Kidney tubule cell (primary cell): ENCODE measurements around the gene SRC.

Source experiments
- DNase-seq: peaks from one replicate; pipeline ENCODE4 v3.0.0-alpha.2; 2018; ENCODE audit warnings: low spot score

The SRC gene

DNA sequence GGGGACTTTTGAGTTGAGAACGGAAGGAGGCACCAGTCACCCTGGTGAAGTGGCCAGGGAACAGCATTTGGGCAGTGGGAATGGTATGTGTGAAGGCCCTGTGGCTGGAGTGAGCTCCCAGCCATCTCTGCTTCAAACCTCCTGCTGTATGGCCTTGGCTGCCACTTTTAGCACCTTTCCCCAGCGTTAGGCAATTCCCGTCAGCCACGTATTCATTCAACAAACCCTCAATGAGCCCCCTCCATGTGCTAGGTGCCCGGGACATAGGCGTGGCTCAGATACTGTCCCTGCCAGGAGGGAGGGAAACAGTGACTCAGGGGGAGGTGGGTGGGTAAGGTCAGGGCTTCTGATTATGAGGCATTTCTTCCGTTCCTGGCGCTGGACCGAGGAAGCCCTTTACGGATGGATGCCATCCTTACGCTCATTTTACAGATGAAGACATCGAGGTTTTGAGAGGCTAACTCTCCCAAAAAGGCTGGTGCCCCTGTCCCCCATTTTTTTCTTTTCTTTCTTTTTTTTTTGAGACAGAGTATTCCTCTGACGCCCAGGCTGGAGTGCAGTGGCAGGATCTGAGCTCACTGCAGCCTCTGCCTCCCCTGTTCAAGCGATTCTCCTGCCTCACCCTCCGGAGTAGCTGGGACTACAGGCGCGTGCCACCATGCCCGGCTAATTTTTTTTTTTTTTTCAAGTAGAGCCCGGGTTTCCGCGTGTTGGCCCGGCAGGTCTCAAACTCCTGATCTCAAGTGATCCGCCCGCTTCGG, 37.5 kb downstream of the SRC start:
- peak; percentile 69 for DNase-seq

DNA sequence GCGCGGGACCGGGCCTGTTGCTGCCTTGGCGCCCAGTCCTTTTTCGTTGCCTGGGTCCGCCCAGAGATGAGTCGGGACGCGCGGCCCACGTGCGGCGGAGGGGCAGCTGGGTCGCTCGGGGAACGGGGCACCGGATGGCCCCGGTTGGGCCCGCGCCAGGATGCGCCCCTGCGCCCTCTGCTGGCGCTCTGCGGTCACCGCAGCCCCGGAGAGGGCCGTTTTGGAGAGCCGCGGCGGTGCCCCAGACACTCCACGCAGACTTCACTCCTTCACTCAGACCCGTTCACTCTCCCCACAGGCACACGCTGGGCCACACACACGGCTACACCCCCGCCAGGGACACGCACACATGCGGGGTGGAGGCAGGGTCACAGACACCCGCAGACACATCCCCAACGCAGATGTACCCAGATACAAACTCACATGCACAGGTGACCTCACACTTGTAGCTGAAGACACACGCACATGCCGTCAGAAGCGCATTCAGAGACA, 38.8 kb downstream of the SRC start:
- peak; percentile 45 for DNase-seq

DNA sequence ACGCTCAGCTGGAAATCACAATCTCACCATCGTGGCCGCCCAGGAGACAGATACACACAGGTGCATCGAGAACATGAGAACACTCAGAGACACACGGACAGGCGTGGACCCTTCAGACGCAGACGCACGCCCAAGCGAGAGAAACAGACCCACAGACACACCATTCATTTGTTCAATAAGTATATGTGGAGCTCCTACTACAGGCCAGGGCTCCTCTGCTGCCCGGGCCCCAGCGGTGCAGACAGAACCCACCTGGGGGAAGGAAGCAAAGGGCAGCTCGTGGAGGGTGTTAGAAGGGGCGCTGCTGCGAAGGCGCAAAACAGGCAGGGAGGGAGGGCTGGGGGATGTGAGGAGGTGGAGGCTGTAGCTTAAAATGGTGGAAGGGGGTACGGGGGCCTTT, 39.2 kb downstream of the SRC start:
- DNase-seq, result no peak

DNA sequence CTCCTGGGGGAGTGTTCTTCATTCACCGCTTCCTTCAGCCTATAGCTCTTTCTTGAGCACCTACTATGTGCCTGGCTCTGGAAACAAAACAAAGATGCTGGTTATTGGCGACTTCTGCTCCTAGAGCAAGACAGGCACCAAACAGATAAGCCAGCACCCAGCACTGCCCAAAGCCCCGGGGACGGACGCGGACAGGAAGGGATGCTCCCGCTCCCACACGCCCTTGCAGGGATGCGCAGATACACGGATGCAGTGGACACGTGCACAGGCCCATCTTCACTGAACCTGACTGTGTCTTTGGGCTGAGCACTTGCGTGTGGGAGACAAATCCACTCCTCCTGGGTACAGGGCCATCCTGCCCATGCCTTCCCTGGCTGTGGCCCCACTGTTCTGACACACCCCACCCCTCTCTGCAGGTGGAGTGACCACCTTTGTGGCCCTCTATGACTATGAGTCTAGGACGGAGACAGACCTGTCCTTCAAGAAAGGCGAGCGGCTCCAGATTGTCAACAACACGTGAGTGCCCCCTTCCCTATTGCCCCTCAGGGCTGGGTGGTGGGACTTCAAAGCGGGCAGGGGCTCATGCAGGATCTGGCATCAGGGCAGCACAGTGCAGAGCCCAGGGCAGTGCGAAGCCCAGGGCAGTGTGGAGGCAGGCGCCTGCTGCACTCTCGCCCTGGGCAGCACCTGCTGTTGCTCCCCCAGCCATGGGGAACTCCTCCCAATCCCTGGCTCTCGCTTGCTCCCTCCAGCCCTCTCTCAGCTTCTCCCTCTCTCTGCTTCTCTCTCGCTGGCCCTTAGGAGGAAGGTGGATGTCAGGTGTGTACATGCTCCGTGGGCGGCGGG, 39.9 kb downstream of the SRC start:
- no peak for DNase-seq

DNA sequence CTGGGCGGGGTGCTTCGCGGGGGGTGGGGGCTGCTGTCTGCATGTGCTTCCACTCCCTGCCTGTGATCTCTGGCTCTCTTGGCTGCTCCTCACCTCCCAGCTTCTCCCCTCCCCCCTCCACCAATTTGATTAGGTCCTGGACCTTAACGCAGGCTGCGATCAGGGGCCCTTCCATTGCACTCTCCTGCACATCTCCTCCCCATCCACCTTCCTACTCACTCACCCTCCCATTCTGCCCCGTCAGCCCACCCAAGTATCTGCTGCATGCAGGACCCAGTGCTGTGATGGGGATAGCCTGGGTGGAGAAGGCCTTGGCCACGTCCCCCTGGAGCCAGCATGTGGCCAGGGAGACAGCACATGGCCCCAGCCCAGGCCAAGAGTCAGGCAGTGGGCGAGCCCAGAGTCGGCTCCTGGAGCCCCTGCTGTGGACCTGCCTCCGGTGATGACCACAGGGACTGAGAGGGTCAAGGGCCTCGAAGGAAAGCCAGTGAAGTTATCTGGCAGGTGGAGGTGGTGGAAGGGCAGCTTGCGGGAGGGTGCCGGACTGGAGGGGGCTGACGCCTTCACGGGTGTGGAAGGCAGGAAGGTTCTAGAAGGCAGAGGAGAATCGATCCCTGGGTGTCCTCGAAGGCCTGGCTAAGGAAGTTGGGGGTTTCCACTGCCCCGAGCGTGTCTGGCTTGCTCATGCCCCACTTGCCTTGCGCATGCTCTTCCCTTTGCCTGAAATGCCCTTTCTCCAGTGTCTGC, 40.7 kb downstream of the SRC start:
- no peak for DNase-seq

DNA sequence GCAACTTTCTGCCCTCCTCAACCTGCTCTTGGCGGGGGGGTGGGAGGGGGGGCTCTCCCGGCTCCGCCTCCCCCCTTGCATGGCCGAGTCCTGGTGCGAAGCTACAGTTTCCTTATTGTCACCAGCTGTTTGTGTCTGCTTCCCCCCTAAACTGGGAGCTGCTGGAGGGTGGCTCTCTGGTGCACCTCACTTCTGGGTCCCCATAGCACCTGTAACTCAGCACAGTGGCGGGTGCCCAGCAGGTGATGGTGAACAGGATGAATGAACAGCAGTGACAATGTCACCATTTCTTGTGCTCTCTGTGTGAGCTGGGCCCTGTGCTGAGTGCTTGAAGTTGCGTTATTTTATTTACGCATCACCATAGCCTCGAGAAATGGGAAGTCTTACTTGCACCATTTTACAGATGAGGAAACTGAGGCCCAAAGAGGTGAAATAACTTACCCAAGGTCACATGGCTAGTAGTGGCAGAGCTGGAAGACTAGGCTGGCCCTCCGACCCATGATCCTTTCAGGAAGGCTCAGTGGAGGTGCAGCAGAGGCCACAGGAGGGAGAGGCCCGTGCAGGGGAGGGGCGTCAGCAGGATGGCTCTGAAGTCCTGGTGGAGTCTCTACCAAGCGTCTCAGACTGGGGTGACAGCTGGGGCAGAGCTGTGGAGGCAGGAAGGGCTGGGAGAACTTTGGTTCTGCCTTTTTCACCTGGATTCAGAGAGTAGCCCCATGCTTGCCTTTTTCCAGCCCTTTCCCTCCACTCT, 41.8 kb downstream of the SRC start:
- DNase-seq, result no peak

DNA sequence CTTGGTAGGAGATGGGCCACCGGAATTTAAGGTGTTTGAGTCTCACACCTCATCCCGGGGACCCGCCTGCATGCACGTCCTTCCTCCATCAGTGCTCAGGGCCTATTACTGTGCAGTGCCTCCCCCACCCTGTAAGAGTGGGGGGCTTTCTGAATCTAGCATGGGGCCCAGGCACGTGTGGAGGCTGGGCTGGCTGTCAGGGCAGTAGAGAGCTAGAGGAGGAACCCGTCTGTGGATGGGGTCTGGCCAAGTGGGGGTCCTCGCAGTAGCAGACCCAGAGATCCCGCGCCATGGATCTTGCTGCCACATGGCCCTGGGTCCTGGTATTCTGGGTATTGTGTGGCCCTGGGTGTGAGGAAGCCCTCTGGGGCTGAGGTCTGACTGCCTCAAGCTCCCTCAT, 42.9 kb downstream of the SRC start:
- no peak for DNase-seq

DNA sequence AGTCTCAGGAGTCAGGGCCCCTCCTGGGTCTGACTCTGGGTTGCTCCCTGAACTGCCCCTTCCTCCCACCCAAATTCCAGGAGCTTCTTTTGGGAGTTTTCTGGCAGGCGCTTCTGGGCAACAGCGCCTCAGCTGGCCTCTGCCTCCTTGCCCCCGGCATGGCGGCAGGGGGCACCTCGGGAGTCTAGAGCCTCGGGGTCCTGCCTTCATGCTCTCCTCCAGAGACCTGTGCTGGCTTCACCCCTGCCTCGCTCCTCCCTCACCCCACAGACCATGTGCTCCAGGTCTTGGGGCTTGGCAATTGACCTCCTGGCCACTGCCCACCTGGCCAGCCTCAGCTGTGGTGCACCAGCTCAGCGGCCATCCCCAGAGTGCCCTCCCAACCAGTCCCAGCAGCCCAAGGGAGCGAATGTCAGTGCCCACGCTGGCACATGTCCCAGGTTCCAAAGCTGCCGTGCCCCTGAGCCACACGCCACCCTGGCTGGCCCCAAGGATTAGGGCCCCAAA, 43.4 kb downstream of the SRC start:
- DNase-seq, result no peak

DNA sequence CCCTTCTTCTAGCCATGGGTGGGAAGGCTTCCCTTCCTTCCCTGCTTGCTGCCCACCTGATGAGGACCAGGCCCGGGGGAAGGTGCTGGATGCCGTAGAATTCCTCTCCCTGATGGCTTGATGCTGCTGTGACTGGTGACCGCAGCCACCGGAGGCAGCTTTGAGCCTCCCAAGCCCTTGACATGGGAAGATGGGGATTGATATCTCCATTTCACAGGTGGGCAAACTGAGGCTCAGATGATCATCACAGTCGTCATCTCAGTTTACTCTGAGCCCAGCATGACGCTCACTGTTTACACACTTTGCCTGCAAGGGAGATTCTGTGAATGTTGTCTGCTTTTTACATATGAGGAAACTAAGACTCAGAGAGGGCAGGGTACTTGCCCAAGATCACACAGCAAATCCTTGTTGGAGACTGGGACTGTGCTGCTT, 43.9 kb downstream of the SRC start:
- no peak for DNase-seq

DNA sequence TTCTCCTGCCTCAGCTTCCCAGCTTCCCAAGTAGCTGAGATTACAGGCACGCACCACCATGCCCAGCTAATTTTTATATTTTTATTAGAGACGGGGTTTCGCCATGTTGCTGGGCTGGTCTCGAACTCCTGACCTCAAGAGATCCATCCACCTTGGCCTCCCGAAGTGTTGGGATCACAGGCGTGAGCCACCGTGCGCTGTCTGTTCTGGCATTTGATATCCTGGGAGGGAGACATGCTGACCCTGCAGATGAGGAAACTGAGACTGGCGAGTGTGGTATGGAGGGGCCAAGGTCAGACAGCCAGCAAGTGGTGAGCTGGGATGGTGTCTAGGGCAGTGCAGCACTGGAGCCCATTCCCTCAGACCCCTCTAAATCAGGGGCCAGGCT, 44.6 kb downstream of the SRC start:
- DNase-seq, result no peak

DNA sequence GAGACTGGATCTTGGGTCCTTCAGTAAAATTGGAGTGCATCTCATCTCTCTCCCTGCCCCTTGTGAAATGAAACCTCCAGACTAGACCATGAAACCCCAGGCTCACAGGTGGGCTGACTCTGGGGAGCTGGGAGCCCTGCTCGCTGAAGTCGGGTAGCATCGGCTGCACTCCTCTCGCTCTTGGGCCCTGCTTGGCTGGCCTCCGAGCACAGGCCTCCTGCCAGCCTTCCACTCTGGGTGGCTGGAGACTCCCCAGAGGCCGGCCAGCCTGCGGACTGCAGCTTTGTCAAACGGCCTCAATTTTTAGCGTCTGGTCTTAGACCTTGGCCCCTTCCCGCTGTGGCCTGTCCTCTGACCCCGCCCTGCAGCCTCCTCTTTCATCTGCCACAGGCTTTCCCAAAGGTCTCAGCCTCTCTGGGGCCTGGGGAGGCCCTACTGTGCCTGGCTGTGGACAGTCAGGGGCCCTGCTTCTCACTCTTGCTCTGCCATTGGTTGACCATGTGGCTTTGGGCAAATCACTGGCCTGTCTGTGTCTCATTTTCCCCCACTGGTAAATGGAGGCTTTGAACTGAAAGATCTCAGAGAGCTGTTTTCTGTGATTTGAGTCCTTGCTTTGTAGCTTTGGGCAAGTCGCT, 45.1 kb downstream of the SRC start:
- DNase-seq, result no peak

DNA sequence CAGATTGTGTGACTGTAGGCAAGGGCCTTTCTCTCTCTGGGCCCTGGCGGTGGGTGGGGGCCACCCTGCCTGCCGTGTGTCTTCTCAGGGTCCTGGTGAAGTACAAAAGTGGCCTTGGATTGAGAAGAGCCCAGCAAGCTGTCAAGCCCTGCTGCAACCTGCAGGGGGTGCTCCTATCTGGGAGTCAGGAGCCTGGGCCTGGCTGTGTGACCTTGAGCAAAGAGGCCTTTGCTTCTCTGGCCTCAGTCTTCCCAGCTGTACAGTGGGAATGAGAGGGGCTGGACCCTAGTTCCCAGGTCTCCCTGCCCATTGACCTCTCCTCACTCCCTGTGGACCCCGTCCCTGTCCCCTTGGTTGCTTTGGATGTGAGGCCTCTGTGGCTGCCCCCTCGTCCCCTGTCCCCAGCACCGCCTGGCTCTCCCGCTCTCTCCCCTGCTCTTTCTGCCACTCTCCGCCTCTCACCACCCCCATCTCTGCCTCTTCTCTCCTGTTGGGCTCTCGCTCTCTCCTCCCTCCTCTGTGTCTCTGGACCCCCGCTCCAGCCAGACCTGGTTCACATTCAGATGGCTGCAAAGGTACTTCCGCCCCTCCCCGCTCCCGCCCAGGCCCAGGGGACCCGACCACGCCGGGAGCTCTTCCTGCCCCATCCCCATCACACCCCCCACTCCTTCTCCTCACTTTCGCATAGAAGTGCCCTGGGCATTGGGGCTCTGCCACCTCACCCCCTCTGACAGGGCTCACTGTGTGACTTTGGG, 46.7 kb downstream of the SRC start:
- DNase-seq, result peak; percentile 28

DNA sequence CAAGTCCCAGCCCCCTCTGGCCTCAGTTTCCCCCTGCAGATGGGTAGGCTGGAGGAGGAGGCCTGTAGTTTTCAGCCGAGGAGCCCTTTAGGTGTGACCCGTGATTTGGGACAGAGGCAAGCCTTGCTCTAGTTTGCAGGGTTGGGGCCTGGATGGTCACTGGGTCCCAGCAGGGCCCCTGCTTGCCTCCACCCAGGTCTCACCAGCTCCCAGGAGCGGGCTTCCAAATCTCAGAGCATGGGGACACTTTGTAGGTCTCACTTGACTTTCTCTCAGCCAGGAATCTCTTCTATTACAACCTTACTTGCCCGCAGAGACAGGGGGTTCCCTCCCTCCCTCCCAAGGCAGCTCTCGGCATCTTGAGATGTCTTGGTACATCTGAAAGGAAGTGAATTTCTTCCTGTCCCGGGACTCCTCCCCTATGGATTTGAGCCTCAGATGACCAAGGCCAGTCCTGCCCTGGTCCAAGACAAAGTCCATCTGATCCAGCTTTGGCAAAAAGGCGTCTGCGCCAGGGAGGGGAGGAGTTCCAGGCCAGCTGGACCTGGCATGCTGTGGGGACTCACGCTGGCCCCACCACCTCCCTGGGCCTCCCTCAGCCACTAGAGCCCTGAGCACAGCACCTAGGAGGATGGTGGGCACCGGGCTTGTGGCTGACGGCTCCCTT, 47.4 kb downstream of the SRC start:
- no peak for DNase-seq

DNA sequence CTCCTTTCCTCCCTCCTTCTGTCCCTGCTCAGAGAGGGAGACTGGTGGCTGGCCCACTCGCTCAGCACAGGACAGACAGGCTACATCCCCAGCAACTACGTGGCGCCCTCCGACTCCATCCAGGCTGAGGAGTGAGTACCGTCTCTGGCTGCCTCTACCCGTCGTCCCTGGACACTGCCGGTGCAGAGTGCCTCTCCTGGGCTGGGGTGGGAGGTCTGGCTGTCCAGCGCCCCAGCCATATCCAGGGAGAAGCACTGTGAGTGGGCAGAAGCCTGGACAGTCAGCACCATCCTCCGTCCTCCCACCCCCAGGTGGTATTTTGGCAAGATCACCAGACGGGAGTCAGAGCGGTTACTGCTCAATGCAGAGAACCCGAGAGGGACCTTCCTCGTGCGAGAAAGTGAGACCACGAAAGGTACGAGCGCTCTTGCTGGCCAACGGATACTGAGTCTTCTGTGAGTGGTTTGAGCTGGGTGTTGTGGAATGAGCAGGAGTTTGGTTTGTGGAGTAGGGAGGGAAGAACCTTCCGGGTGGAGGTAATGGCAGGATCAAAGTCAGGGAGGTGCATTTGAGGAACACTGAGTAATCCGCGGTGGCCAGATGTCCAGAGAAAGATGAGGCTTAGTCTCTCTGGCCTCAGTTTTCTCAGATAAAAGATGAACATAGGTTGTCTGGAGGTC, 48.1 kb downstream of the SRC start:
- DNase-seq, result no peak

DNA sequence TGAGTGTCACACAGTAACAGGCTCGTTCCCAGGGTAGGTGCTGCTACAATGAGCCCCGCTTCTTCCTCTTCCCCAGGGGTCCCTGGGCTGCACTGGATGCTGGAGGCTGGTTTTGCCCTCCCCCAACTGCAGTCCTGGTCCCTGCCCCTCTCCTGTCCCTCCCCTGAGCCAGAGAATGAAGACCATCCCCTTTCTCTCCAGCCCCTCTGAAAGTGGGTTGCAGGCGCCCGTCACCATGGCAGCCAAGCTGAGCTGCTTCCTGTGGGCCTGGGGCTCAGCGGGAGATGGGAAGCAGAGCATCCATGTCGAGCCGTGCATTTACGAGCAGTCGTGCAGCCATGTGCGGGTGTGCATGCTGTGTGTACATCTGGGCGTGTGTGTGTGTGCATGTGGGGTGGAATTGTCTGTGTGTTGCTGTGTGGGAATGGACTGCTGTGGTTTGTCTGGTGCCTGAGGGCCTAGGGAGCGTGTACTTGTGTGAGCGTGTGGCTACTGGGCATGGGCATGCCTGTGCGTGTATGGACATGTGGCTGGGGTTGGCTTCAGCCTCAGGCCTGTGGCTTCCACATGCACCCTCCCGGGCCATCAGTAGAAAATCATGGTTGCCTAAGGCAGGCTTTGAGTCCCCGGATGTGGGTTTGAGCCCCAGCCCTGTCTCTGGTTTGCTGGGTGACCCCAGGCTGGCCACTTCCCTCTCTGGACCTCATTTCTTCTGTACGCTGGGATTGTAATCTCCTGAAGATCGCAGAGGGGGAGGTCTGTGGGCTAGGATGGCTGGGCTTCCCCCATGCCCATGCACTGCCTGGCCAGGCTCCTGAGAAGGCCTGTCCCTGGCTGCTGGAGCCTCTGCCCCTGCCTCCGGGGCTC, 48.8 kb downstream of the SRC start:
- no peak for DNase-seq

DNA sequence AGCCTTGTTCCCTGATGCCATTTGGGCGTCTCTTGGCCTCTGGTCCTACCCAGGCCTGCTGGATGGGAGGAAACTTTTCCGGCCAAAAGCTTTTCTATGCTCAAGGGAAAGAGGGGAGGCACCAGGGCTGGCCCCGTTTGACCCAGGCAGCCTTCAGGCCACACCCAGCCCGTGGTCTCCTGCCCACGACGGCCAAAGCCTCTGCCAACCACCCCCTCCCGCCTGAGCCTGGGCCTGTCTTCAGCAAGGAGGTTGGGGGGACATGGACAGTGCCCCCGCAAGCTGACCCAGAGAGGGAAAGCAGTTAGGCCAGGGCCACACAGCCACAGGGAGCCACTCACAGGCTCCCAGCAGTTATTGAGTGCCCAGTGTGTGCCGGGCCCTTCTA, 49.5 kb downstream of the SRC start:
- no peak for DNase-seq

DNA sequence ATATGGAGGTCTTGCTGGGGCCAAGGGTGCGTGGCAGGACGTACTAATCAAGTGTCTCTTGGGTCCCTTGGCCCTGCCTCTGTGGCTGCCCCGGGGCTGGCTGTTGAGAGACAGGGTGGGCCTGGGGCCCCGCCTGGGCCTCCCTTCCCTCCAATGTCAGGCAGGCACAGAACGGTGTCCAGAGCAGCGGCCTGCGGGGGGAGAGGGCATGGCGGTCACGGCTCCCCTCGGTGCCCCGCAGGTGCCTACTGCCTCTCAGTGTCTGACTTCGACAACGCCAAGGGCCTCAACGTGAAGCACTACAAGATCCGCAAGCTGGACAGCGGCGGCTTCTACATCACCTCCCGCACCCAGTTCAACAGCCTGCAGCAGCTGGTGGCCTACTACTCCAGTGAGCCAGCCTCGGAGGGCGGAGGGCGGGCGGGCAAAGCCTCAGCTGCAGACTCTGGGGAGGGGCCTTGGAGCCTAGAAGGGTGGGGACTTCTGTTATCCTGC, 50.0 kb downstream of the SRC start:
- DNase-seq, result no peak

DNA sequence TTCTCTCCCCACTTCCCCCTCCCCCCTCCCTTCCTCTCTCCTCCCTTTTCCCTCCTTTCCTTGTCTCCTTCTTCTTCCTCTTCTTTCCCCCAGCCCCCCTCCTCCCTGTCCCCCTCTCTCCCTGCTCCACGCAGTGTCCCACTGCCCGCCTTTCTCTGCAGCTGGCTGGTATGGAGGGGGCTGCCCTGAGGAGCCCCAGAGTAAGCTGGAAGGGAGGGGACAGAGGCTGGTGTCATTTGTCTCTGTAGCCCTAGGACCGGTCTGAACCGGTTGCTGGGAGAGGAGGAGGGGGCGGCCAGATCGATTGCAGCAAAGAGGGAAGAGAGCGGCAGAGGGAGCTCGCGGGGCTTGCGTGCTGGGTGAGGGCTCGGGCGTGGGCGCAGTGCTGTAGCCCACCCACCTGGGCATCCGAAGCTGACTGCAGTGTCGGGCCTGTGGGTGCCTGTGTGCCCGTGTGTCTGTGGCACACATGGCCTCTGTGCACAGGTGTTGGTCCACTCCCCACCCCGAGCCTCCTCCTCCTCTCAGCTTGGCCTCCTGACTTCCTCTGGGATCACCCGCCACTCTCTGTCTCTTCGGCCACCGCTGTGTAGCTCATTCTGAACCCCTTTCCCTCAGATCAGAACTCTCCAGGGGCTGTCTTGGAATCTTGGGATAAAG, 50.6 kb downstream of the SRC start:
- DNase-seq, result no peak
